ENCODE results near the gene FKBP2. TPM values are rescaled to one million over a fixed set of nuclear protein-coding genes. Genes with fewer than 3 reads are reported as not detected.

Gene FKBP2
- polyA plus RNA-seq, 1 experiment = 76.2 TPM

- TF ChIP-seq, protein P1, sequence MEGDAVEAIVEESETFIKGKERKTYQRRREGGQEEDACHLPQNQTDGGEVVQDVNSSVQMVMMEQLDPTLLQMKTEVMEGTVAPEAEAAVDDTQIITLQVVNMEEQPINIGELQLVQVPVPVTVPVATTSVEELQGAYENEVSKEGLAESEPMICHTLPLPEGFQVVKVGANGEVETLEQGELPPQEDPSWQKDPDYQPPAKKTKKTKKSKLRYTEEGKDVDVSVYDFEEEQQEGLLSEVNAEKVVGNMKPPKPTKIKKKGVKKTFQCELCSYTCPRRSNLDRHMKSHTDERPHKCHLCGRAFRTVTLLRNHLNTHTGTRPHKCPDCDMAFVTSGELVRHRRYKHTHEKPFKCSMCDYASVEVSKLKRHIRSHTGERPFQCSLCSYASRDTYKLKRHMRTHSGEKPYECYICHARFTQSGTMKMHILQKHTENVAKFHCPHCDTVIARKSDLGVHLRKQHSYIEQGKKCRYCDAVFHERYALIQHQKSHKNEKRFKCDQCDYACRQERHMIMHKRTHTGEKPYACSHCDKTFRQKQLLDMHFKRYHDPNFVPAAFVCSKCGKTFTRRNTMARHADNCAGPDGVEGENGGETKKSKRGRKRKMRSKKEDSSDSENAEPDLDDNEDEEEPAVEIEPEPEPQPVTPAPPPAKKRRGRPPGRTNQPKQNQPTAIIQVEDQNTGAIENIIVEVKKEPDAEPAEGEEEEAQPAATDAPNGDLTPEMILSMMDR (IDR thresholded peaks at IDR 0.05; ENCODE audit: insufficient read depth, low read depth, low read length) = no peak
- ChIA-PET CTCF (interaction anchor here (0.5 to 9.2 kb wide), 3 partner anchors 9 to 36 kb away, joined by 3 to 88 read pairs (median 5); partner anchors contain the start of gene CATSPERZ), POLR2A (no interaction called here)
- Histone ChIP-seq H3K36me3 (ENCODE audit: control insufficient read depth, insufficient read depth, low read length) (no peaks in the 10 kb centered on the region), H3K4me3 (ENCODE audit: low read depth, low read length) (no peak overlapping the region), H3K27me3 (ENCODE audit: control insufficient read depth, insufficient read depth, low read length) (peaks cover 20% of the 10 kb centered on the region)
- no peak for DNase-seq (ENCODE audit: low read depth)
Measured at GRCh38 chr11:64288353-64288750, 47.5 kb downstream of the FKBP2 start.

GRCh38 chr11:64289002-64289564, 48.2 kb downstream of the FKBP2 start:
- POLR2A ChIA-PET = no interaction called here
- Histone ChIP-seq H3K4me3 (ENCODE audit: low read depth, low read length) (no peak overlapping the region), H3K27me3 (ENCODE audit: control insufficient read depth, insufficient read depth, low read length) (peaks cover 22% of the 10 kb centered on the region), H3K36me3 (ENCODE audit: control insufficient read depth, insufficient read depth, low read length) (no peaks in the 10 kb centered on the region)
- DNase-seq (ENCODE audit: low read depth) = no peak
- CTCF ChIA-PET = interaction anchor here (9.2 kb wide), 1 partner anchor 14 kb away, joined by 88 read pairs; the partner anchor contains the start of gene CATSPERZ
- TF ChIP-seq, protein P1 (IDR thresholded peaks at IDR 0.05; ENCODE audit: insufficient read depth, low read depth, low read length) = no peak

- H3K4me3 ChIP-seq (ENCODE audit: low read depth, low read length) = no peak overlapping the region
- DNase-seq (ENCODE audit: low read depth) = no peak
- TF ChIP-seq, protein P1 (IDR thresholded peaks at IDR 0.05; ENCODE audit: insufficient read depth, low read depth, low read length) = no peak
- H3K27me3 ChIP-seq (ENCODE audit: control insufficient read depth, insufficient read depth, low read length) = peaks cover 28% of the 10 kb centered on the region
- H3K36me3 ChIP-seq (ENCODE audit: control insufficient read depth, insufficient read depth, low read length) = no peaks in the 10 kb centered on the region
- POLR2A ChIA-PET = no interaction called here
- CTCF ChIA-PET = interaction anchor here (1.0 to 9.2 kb wide), 2 partner anchors 12 to 19 kb away, joined by 3 to 88 read pairs; partner anchors contain the start of gene CATSPERZ
Measured at GRCh38 chr11:64290352-64291261, 49.7 kb downstream of the FKBP2 start.

GRCh38 chr11:64291262-64291751, 50.4 kb downstream of the FKBP2 start, which contains the start of gene KCNK4:
Gene KCNK4, plus strand, starts transcription at chr11:64291302. Its CDS starts 1,717 bp downstream, at chr11:64293019.
- TF ChIP-seq, protein P1 (IDR thresholded peaks at IDR 0.05; ENCODE audit: insufficient read depth, low read depth, low read length) = no peak
- CTCF ChIA-PET = interaction anchor here (9.2 kb wide), 1 partner anchor 11 kb away, joined by 88 read pairs; the partner anchor contains the start of gene CATSPERZ
- no peaks in the 10 kb centered on the region for H3K36me3 ChIP-seq (ENCODE audit: control insufficient read depth, insufficient read depth, low read length)
- DNase-seq (ENCODE audit: low read depth) = no peak
- peaks cover 30% of the 10 kb centered on the region for H3K27me3 ChIP-seq (ENCODE audit: control insufficient read depth, insufficient read depth, low read length)
- H3K4me3 ChIP-seq (ENCODE audit: low read depth, low read length) = peak within 1 kb of the TSS; percentile 20
- POLR2A ChIA-PET = no interaction called here

Data from BJ (cell line).